Vagina (tissue), 2 donors: Measurements from ENCODE around the gene ELMO3.

Experiments
- CTCF ChIP-seq, 3 experiments: fragments of 450-650 bp in 2 of 3; fragments of 200-600 bp in 1 of 3; sonication (generic) in 1 of 3; IDR thresholded peaks; one replicate each; pipeline ENCODE4 v1.5.1; 2017 to 2019; ENCODE audit warnings: antibody characterized with exemption in 3 of 3, mild to moderate bottlenecking in 2 of 3, moderate library complexity in 2 of 3
- POLR2A ChIP-seq, 2 donors: fragments of 450-650 bp; IDR thresholded peaks; one replicate each; pipeline ENCODE4 v1.6.1; 2017; ENCODE audit warnings: antibody characterized with exemption in 2 of 2, mild to moderate bottlenecking in 2 of 2, moderate library complexity in 2 of 2
- POLR2AphosphoS5 ChIP-seq, 2 donors: sonication (generic); formaldehyde crosslinking; IDR thresholded peaks; one replicate each; pipeline ENCODE4 v1.9.0; 2017; ENCODE audit warnings: antibody characterized with exemption in 2 of 2, mild to moderate bottlenecking in 2 of 2, low read depth in 1 of 2; ENCODE audit not compliant: insufficient read depth in 1 of 2

DNA sequence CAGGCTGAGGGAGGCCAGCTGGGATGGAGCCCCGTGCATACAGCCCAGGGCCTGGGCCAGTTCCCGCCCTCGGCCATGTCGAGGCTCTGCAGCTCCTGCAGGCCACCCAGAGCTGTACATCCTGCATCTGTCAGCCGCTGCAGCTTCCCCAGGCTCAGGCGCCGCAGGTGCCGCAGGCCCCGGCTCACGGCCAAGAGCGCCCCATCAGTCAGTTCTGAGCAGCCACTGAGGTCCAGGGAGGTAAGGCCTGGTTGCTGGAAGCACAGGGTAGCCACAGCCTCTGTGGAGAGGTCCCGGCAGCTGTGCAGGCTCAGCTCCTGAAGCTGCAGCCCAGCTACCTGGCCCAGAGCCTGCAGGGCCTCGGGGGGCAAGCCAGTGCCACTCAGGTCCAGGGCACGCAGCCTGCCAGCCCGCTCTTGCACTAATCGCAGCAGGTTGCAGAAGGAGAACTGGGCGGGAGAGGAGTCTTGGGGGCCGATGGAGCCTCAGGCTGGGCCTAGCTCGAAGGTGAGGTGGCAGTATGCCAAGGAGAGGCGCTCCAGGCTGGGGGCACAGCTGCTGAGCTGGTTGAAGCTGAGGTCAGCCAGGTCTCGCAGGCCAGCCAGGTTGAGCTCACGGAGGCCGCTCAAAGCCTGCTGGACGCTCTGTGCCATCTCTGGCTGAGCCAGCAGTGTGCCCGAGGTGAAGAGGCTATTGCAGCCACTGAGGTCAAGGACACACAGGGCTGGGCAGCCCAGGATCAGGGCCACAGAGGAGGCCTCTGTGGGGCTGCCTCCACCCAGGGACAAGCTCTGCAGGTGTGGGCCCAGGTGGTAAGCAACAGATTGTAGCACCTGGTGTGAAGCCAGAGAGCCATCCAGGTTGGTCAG lies 11.4 kb downstream of the ELMO3 start:
- no peak for TF ChIP-seq CTCF (IDR thresholded peaks at IDR 0.05)
- TF ChIP-seq POLR2AphosphoS5 (IDR thresholded peaks at IDR 0.05; ENCODE audit: insufficient read depth in 1 of 2, low read depth in 1 of 2), result no peak
- TF ChIP-seq POLR2A (IDR thresholded peaks at IDR 0.05), result no peak
